ENCODE results near the gene CHD6.

- TF ChIP-seq CTCF (conservative IDR thresholded peaks at IDR 0.05; ENCODE audit: low read depth, low read length) (no peak), EZH2 (IDR thresholded peaks at IDR 0.05; ENCODE audit: borderline replicate concordance, low read depth, low read length, poor library complexity, severe bottlenecking) (no peak)
Measured at GRCh38 chr20:41433203-41433602, 185.0 kb downstream of the CHD6 start.

Data from A673 (cell line).